ENCODE results near the gene MRPL40. TPM values are rescaled to one million over a fixed set of nuclear protein-coding genes. Genes with fewer than 3 reads are reported as not detected.
A peak's percentile ranks its signal among the peaks of the same experiment; 100 is the strongest.

Gene MRPL40
- total and polyA plus RNA-seq, 2 of the 13 experiments (the other 11 are each of a cell fraction or from before 2014, with no cell fraction given), result 42.7 to 79.7 TPM

- no peak for TF ChIP-seq ZNF484 (CRISPR knock-in tag; IDR thresholded peaks at IDR 0.05; ENCODE audit: borderline replicate concordance, low read depth)
- TF ChIP-seq REPIN1 (CRISPR knock-in tag; IDR thresholded peaks at IDR 0.05; ENCODE audit: borderline replicate concordance, low read depth), result no peak
- no peak for TF ChIP-seq ZNF773 (CRISPR knock-in tag; IDR thresholded peaks at IDR 0.05; ENCODE audit: borderline replicate concordance)
- 0 out of 2 replicates have a peak, but pooled peaks have one; percentile 43 for TF ChIP-seq GLI4 (CRISPR knock-in tag; IDR thresholded peaks at IDR 0.05; ENCODE audit: borderline replicate concordance)
- TF ChIP-seq FOXO1 (CRISPR knock-in tag; IDR thresholded peaks at IDR 0.05), result no peak
- peak; percentile 97 for TF ChIP-seq YY1 (IDR thresholded peaks at IDR 0.05; ENCODE audit: insufficient read depth, insufficient replicate concordance, low read depth, low read length)
These were observed 47.2 kb downstream of the MRPL40 start, which contains the start of gene CDC45 (continued) for GRCh38 chr22:19479355-19480172.

GRCh38 chr22:19480173-19480568 lies 47.8 kb downstream of the MRPL40 start:
- Histone ChIP-seq H3K9ac (ENCODE audit: insufficient read depth, low read depth, low read length) (peak overlapping the region; percentile 97), H2AFZ (ENCODE audit: low read length) (no peak overlapping the region), H3K4me1 (ENCODE audit: insufficient read depth, low read length) (peaks cover 26% of the 10 kb centered on the region), H3K9me3 (ENCODE audit: low read length) (no peaks in the 10 kb centered on the region), H3K27me3 (ENCODE audit: control insufficient read depth in 1 of 2, insufficient read depth in 2 of 2, low read length in 2 of 2) (no peaks in the 10 kb centered on the region; a peak in 1 of 5 replicates), H4K20me1 (ENCODE audit: insufficient read depth, low read length) (peaks cover 13% of the 10 kb centered on the region; the same call in 1 of the 2 replicates), H3K4me3 (replicated peaks in 1 of 3; ENCODE audit: insufficient read depth in 1 of 3, low read depth in 2 of 3, low read length in 3 of 3) (peak overlapping the region; percentile 71 to 97 (median 88)), H3K79me2 (ENCODE audit: insufficient read depth, low read length) (peaks cover 42% of the 10 kb centered on the region), H3K27ac (ENCODE audit: extremely low read length, insufficient read depth, low read length) (peak overlapping the region; percentile 97), H3K36me3 (replicated peaks in 1 of 2; ENCODE audit: control insufficient read depth in 1 of 2, insufficient read depth in 2 of 2, low read length in 2 of 2) (peaks cover 5 to 23% of the 10 kb centered on the region in 2 experiments; a peak in 4 of 5 replicates), H3K4me2 (ENCODE audit: low read depth, low read length) (peak overlapping the region; percentile 80)
- in situ Hi-C loops (cut with HindIII; ENCODE audit: extremely low pct_ligation_motif_present, low pct_unique_long_range_greater_than_20kb) (loop anchor here (5.0 to 10.0 kb wide), 2 partner anchors 65 to 147 kb away; no protein-coding TSS in a partner anchor), intact Hi-C loops (cut with micrococcal nuclease; ENCODE audit: unreplicated experiment) (no loop called here)
- ATAC-seq (peak; percentile 9; the same call in 2 of the 3 replicates), DNase-seq (ENCODE audit: low spot score) (peak; percentile 7), FAIRE-seq (no peak)
- POLR2A ChIA-PET, result interaction anchor here (0.7 to 2.1 kb wide), 4 partner anchors 49 to 359 kb away, joined by 3 to 12 read pairs (median 7); partner anchors contain the start of genes ESS2, HIRA, MRPL40 and SLC25A1
- 0% methylated on average over 13 of the region's 15 CpGs for WGBS (ENCODE audit: low lambda C conversion rate)
- BruUV-seq (replicated peaks), result no TSS peak
- CTCF ChIA-PET (ENCODE audit: low intra/inter-chr PET ratio, low total read pairs), result no interaction called here
- TF ChIP-seq KDM5A (IDR thresholded peaks at IDR 0.05; ENCODE audit: borderline replicate concordance, low read length), result peak; percentile 15; the same call in 1 of the 2 replicates
- no peak for TF ChIP-seq KAT2B (IDR thresholded peaks at IDR 0.05; ENCODE audit: borderline replicate concordance, low read depth, low read length)
- peak; percentile 26; the same call in 1 of the 2 replicates for TF ChIP-seq ZBTB39 (CRISPR knock-in tag; IDR thresholded peaks at IDR 0.05)
- no peak for TF ChIP-seq SKI (IDR thresholded peaks at IDR 0.05; ENCODE audit: partially characterized antibody)
- 0 out of 2 replicates have a peak, but pooled peaks have one; percentile 4 for TF ChIP-seq ZNF225 (CRISPR knock-in tag; IDR thresholded peaks at IDR 0.05)
- no peak for TF ChIP-seq MAZ (IDR thresholded peaks at IDR 0.05; ENCODE audit: borderline replicate concordance, low read depth, low read length)
- 0 out of 2 replicates have a peak, but pooled peaks have one; percentile 2 for TF ChIP-seq MAZ (CRISPR knock-in tag; IDR thresholded peaks at IDR 0.05; ENCODE audit: low read depth)
- 0 out of 2 replicates have a peak, but pooled peaks have one; percentile 51 for TF ChIP-seq CSRNP2 (CRISPR knock-in tag; conservative IDR thresholded peaks at IDR 0.05; ENCODE audit: low read depth)
- peak; percentile 8; the same call in 1 of the 2 replicates for TF ChIP-seq ATF7-NPFF (CRISPR knock-in tag; IDR thresholded peaks at IDR 0.05; ENCODE audit: low read depth)
- TF ChIP-seq SNAPC2 (CRISPR knock-in tag; IDR thresholded peaks at IDR 0.05), result 0 out of 2 replicates have a peak, but pooled peaks have one; percentile 15
- 0 out of 2 replicates have a peak, but pooled peaks have one; percentile 7 for TF ChIP-seq KLF12 (CRISPR knock-in tag; IDR thresholded peaks at IDR 0.05; ENCODE audit: borderline replicate concordance)
